ENCODE results near the gene JMJD8.

DNA sequence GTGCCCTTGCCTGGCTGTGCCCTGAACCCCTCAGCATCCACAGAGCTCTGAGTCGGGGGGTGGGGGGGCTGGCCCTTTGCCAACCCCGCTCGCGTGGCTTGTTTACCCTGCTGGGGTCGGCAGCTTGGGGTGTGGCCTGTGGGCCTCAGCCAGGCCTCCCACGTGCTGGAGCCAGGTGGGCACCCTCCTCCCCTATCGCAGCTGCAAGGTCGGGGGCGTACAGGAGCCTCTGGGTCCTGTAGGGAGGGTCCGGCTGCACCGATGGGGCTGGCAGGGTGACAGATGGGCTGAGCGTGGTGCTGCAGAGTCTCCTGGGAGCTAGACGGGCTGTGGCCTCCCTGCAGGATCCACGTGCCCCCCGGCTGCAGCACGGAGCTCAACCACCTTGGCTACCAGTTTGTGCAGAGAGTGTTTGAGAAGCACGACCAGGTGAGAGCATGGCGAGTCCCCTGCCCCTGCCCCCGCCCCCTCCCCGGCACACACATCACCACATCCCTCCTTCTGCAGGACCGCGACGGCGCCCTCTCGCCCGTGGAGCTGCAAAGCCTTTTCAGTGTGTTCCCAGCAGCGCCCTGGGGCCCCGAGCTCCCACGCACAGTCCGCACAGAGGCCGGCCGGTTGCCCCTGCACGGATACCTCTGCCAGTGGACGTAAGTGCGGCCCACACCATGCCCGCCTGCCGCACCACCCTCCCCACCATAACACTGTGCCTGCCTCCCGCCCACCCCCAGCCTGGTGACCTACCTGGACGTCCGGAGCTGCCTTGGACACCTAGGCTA, 12.6 kb downstream of the JMJD8 start:
- TF ChIP-seq POLR2A (IDR thresholded peaks at IDR 0.05), result no peak
- TF ChIP-seq, protein P1, sequence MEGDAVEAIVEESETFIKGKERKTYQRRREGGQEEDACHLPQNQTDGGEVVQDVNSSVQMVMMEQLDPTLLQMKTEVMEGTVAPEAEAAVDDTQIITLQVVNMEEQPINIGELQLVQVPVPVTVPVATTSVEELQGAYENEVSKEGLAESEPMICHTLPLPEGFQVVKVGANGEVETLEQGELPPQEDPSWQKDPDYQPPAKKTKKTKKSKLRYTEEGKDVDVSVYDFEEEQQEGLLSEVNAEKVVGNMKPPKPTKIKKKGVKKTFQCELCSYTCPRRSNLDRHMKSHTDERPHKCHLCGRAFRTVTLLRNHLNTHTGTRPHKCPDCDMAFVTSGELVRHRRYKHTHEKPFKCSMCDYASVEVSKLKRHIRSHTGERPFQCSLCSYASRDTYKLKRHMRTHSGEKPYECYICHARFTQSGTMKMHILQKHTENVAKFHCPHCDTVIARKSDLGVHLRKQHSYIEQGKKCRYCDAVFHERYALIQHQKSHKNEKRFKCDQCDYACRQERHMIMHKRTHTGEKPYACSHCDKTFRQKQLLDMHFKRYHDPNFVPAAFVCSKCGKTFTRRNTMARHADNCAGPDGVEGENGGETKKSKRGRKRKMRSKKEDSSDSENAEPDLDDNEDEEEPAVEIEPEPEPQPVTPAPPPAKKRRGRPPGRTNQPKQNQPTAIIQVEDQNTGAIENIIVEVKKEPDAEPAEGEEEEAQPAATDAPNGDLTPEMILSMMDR (IDR thresholded peaks at IDR 0.05), result no peak
